GM15510 (cell line): Measurements from ENCODE around the gene ZMIZ2.

ENCODE experiments used
- POLR2A ChIP-seq: IDR thresholded peaks from 3 replicates; pipeline ENCODE4 v1.6.1; 2011; ENCODE audit warnings: borderline replicate concordance; ENCODE audit not compliant: insufficient read length; ENCODE audit errors: extremely low read depth

ZMIZ2 gene

DNA sequence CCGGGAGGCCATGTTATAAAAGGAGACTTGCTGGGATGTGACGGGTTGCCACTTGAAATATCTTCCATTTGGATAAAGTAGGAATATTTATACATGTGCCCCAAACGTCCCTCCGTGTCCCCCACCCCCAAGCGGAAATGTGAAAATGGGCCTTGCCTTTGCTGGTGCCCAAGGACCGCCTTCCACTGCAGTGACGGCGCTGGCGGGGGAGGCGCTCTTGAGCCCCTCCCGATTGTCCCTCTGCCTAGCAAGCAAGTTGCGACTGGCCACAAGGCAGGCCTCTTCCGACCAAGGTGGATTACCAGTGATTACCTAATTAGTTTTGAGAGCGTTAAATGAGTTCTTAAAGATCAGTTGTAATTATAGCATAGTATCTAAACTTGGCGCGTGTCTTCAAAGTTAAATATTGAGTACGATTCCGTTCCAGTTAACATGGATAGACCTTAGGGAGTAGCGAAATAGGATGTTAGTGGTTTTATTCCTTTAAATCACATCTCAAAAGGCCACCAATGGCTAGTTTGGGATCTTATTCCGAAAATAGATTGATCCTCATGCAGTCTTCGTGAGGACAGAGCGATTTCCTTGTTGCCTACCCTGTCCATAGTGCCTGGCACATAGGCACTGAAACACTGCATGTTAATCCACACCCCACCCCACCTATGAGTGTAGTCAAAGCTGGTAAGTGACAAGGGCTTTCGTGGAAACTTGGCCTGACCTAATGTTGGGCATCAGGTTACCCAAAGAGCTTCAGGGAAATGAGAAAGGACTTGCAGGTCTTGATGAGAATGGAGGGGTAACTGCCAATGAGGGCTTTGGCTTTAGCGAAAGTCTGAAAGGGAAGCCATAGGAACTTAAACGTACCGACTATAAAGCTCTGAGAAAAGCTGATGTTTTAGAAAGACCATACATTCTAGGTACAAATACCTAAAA lies 48.9 kb downstream of the ZMIZ2 start:
- peak; percentile 42 for TF ChIP-seq POLR2A

DNA sequence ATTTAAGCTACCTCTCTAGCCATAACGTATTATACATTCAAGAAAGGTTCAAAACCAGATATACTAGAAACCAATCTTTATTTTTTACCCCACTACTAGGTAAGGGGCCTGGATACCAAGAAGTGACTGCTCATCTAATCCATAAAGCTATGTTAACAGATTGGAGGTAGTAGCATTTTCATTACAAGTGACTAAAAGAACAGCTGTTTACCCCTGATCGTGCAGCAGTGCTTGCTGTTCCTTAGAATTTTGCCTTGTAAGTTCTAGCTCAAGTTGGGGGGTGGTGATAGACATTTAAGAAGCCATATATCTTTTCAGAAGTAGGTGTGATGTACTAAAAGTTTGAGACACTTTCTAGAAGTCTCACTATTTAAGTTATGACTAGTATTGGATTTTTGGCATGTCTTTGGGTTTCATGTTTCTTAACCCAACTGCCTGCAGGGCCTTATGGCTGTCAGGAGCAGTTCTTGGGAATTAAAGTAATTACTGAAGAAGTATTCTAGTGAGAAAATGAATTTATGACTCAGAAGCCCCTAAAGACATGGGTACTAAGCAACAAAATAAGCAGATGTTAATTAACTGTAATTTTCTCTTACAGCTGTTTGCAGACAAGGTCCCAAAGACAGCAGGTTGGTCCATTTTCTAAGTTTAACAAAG lies 50.1 kb downstream of the ZMIZ2 start:
- no peak for TF ChIP-seq POLR2A

DNA sequence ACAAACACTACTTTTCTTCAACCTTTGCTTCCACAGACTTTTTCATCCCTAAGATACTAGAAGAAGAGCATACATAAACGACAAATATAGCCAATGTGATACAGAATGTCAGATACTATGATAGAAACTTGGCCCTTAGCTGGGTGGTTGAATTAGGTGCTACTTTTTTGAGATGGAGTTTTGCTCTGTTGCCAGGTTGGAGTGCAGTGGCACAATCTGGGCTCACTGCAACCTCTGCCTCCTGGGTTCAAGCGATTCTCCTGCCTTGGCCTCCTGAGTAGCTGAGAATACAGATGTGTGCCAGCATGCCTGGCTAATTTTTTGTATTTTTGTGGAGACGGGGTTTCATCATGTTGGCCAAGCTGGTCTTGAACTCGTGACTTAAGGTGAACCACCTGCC lies 51.3 kb downstream of the ZMIZ2 start:
- no peak for TF ChIP-seq POLR2A

DNA sequence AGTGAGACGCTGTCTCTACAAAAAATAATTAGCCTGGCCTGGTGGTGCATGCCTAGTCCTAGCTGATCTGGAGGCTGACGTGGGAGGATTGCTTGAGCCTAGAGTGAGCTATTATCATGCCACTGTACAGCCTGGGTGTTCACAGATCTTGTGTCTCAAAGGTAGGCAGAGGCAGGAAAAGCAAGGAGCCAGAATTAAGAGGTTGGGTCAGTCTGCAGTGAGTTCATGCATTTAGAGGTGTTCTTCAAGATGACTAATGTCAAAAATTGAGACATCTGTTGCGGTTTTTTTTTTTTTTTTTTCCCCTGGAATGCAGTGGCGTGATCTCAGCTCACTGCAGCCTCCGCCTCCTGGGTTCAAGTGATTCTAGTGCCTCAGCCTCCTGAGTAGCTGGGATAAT lies 53.2 kb downstream of the ZMIZ2 start:
- peak; percentile 11 for TF ChIP-seq POLR2A

- no peak for TF ChIP-seq POLR2A
These were observed 53.9 kb downstream of the ZMIZ2 start for GRCh38 chr7:44802418-44803025.

DNA sequence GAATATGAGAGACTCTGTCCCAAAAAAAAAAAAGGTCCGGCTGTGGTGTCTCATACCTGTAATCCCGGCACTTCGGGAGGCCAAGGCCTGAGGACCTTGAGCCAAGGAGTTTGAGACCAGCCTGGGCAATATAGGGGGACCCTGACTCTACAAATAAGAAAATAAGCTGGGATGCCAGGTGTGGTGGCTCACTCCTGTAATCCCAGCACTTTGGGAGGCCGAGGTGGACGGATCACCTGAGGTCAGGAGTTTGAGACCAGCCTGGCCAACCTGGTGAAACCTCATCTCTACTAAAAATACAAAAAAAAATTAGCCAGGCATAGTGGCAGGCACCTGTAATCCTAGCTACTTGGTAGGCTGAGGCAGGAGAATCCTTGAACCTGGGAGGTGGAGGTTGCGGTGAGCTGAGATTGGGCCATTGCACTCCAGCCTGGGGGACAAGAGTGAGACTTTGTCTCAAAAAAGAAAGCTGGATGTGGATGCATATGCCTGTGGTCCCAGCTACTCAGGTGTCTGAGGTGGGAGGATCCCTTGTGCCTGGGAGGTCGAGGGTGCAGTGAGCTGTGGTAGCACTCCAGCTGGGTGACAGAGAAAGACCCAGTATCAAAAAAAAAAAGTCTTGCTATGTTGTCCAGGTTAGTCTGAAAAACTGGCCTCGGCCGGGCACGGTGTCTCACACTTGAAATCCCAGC lies 55.3 kb downstream of the ZMIZ2 start:
- TF ChIP-seq POLR2A: peak; percentile 7

DNA sequence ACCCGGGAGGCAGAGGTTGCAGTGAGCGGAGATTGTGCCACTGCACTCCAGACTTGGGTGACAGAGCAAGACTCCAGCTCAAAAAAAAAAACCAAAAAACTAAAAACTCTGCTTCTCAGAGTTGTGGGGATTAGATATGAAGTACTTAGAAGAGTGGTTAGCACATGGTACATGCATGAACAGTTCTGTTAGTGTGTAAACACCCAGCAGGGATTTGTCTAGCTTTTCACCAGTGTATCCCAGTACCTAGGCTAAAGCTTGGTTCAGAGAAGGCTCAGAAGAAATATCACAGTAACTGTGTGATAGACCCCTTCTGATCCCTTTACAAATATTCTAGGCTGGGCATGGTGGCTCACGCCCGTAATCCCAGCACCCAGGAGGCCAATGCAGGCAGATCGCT lies 57.3 kb downstream of the ZMIZ2 start:
- TF ChIP-seq POLR2A: no peak

DNA sequence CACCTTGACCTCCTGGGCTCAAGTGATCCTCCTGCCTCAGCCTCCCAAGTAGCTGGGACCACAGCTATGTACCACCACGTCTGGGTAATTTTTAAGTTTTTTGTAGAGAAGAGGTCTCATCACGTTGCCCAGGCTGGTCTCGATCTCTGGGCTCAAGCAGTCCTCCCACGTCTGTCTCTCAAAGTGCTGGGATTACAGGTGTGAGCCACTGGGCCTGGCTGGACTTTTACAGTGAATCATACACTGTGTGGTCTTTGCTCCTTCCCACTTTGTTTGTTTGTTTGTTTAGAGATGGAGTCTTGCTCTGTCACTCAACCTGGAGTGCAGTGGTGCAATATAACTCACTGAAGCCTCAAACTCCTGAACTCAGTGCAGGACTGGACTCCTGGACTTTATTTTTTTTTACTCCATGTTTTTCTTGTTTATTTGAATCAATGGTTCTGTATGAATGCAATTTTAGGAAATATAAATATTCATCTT lies 60.3 kb downstream of the ZMIZ2 start:
- no peak for TF ChIP-seq POLR2A

- no peak for TF ChIP-seq POLR2A
These were observed 62.4 kb downstream of the ZMIZ2 start for GRCh38 chr7:44811093-44811492.

DNA sequence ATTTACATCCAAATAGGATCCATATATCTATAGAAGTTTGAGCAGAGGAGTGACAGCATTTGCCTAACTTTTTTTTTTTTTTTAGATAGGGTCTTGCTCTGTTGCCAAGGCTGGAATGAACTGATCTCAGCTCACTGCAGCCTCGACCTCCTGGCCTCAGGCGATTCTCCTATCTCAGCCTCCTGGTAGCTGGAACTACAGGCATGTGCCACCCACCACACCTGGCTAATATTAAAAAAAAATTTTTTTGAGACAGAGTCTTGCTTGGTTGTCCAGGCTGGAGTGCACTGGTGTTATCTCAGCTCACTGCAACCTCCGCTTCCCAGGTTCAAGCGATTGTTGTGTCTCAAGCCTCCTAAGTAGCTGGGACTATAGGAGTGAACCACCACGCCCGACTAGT lies 62.9 kb downstream of the ZMIZ2 start:
- TF ChIP-seq POLR2A: no peak

- no peak for TF ChIP-seq POLR2A
These were observed 66.3 kb downstream of the ZMIZ2 start for GRCh38 chr7:44814919-44815318.

DNA sequence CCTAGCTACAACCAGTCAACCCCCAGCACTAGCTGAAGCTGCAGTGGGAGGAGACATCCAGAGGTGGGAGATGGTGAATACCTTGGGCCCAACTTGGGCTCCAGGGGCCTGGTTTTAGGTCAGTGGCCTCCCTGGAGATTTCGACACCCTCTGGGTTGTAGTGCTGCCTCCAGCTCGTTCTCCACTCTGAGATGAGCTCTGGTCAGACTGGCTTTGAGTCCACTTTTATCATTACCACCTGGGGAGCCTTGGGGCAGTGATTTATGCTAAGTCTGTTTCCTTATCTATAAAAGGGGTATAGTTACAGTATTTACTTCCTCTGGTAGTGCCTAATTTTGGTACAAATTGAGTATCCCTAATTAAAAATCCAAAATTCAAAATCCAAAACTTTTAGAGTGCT lies 70.6 kb downstream of the ZMIZ2 start:
- TF ChIP-seq POLR2A: no peak
